ENCODE data around the gene EMILIN3. TPM values are rescaled to one million over a fixed set of nuclear protein-coding genes. Genes with fewer than 3 reads are reported as not detected.

The EMILIN3 gene
- total RNA-seq, 1 donor from 2014 or later, result 0.20 TPM

GRCh38 chr20:41358230-41358629 lies 8.4 kb downstream of the EMILIN3 start:
- no peak for FAIRE-seq
- Mint-ChIP-seq H3K27me3 (ENCODE audit: low read depth, unreplicated experiment) (no peaks in the 10 kb centered on the region), H3K4me3 (ENCODE audit: unreplicated experiment) (no peak overlapping the region), H3K9me3 (ENCODE audit: unreplicated experiment) (no peaks in the 10 kb centered on the region), H3K27ac (ENCODE audit: unreplicated experiment) (no peak overlapping the region), H3K4me1 (ENCODE audit: low read depth, unreplicated experiment) (no peaks in the 10 kb centered on the region), H3K36me3 (ENCODE audit: low read depth, unreplicated experiment) (peaks cover 36% of the 10 kb centered on the region)
- TF ChIP-seq EZH2 (IDR thresholded peaks at IDR 0.05; ENCODE audit: insufficient read depth, low read length) (no peak), CTCF (IDR thresholded peaks at IDR 0.05; ENCODE audit: insufficient read depth, low read depth, low read length) (no peak)
- H3K27me3 ChIP-seq (ENCODE audit: insufficient read depth, low read length), result no peaks in the 10 kb centered on the region
- no peak overlapping the region for H3K4me3 ChIP-seq (ENCODE audit: insufficient read depth, low read depth, low read length)
- no peak for DNase-seq (ENCODE audit: low read depth)
- H3K27ac ChIP-seq (ENCODE audit: low read depth, low read length), result no peak overlapping the region
- no peaks in the 10 kb centered on the region for H3K36me3 ChIP-seq (ENCODE audit: insufficient read depth, low read length)
- H3K79me2 ChIP-seq (ENCODE audit: insufficient read depth, low read length), result no peaks in the 10 kb centered on the region
- no peaks in the 10 kb centered on the region for H3K9me3 ChIP-seq (ENCODE audit: insufficient read depth, low read depth, low read length)
- no peak overlapping the region for H2AFZ ChIP-seq (ENCODE audit: low read depth, low read length)
- no peak overlapping the region for H3K9ac ChIP-seq (ENCODE audit: low read length)
- no peaks in the 10 kb centered on the region for H3K4me1 ChIP-seq (ENCODE audit: insufficient read depth, low read length)
- H3K4me2 ChIP-seq (ENCODE audit: low read length), result no peak overlapping the region
- no peaks in the 10 kb centered on the region for H4K20me1 ChIP-seq (ENCODE audit: insufficient read depth, low read length)

- Mint-ChIP-seq H3K27me3 (ENCODE audit: low read depth, unreplicated experiment) (no peaks in the 10 kb centered on the region), H3K9me3 (ENCODE audit: unreplicated experiment) (no peaks in the 10 kb centered on the region), H3K27ac (ENCODE audit: unreplicated experiment) (no peak overlapping the region), H3K4me1 (ENCODE audit: low read depth, unreplicated experiment) (no peaks in the 10 kb centered on the region), H3K36me3 (ENCODE audit: low read depth, unreplicated experiment) (peaks cover 40% of the 10 kb centered on the region), H3K4me3 (ENCODE audit: unreplicated experiment) (no peak overlapping the region)
- Histone ChIP-seq H3K9me3 (ENCODE audit: insufficient read depth, low read depth, low read length) (no peaks in the 10 kb centered on the region), H3K36me3 (ENCODE audit: insufficient read depth, low read length) (no peaks in the 10 kb centered on the region), H3K4me3 (ENCODE audit: insufficient read depth, low read depth, low read length) (no peak overlapping the region), H3K27me3 (ENCODE audit: insufficient read depth, low read length) (no peaks in the 10 kb centered on the region), H3K4me2 (ENCODE audit: low read length) (no peak overlapping the region), H4K20me1 (ENCODE audit: insufficient read depth, low read length) (no peaks in the 10 kb centered on the region), H3K79me2 (ENCODE audit: insufficient read depth, low read length) (no peaks in the 10 kb centered on the region), H3K27ac (ENCODE audit: low read depth, low read length) (no peak overlapping the region), H3K9ac (ENCODE audit: low read length) (no peak overlapping the region), H3K4me1 (ENCODE audit: insufficient read depth, low read length) (no peaks in the 10 kb centered on the region), H2AFZ (ENCODE audit: low read depth, low read length) (no peak overlapping the region)
- TF ChIP-seq CTCF (IDR thresholded peaks at IDR 0.05; ENCODE audit: insufficient read depth, low read depth, low read length) (no peak), EZH2 (IDR thresholded peaks at IDR 0.05; ENCODE audit: insufficient read depth, low read length) (no peak)
- FAIRE-seq (no peak), DNase-seq (ENCODE audit: low read depth) (no peak)
Measured at GRCh38 chr20:41357424-41358163, 9.0 kb downstream of the EMILIN3 start.

- Histone ChIP-seq H3K4me3 (ENCODE audit: insufficient read depth, low read depth, low read length) (no peak overlapping the region), H3K27me3 (ENCODE audit: insufficient read depth, low read length) (no peaks in the 10 kb centered on the region), H2AFZ (ENCODE audit: low read depth, low read length) (no peak overlapping the region), H3K4me2 (ENCODE audit: low read length) (no peak overlapping the region), H3K9ac (ENCODE audit: low read length) (no peak overlapping the region), H3K36me3 (ENCODE audit: insufficient read depth, low read length) (no peaks in the 10 kb centered on the region), H3K4me1 (ENCODE audit: insufficient read depth, low read length) (no peaks in the 10 kb centered on the region), H3K9me3 (ENCODE audit: insufficient read depth, low read depth, low read length) (no peaks in the 10 kb centered on the region), H3K79me2 (ENCODE audit: insufficient read depth, low read length) (no peaks in the 10 kb centered on the region), H4K20me1 (ENCODE audit: insufficient read depth, low read length) (no peaks in the 10 kb centered on the region), H3K27ac (ENCODE audit: low read depth, low read length) (no peak overlapping the region)
- no peak for TF ChIP-seq CTCF (IDR thresholded peaks at IDR 0.05; ENCODE audit: insufficient read depth, low read depth, low read length)
- TF ChIP-seq EZH2 (IDR thresholded peaks at IDR 0.05; ENCODE audit: insufficient read depth, low read length), result no peak
- H3K36me3 Mint-ChIP-seq (ENCODE audit: low read depth, unreplicated experiment), result peaks cover 40% of the 10 kb centered on the region
- no peaks in the 10 kb centered on the region for H3K9me3 Mint-ChIP-seq (ENCODE audit: unreplicated experiment)
- H3K27me3 Mint-ChIP-seq (ENCODE audit: low read depth, unreplicated experiment), result no peaks in the 10 kb centered on the region
- H3K4me1 Mint-ChIP-seq (ENCODE audit: low read depth, unreplicated experiment), result no peaks in the 10 kb centered on the region
- no peak for DNase-seq (ENCODE audit: low read depth)
- no peak overlapping the region for H3K4me3 Mint-ChIP-seq (ENCODE audit: unreplicated experiment)
- H3K27ac Mint-ChIP-seq (ENCODE audit: unreplicated experiment), result no peak overlapping the region
- FAIRE-seq, result no peak
Measured at GRCh38 chr20:41356951-41357350, 9.7 kb downstream of the EMILIN3 start.

All from astrocyte (in vitro differentiated cells and primary cell).